OCI-LY1 (cell line): ENCODE results near the gene CCT2.

Experiments
- CTCF ChIP-seq: fragments of 200-600 bp; sonication (generic), shearing (Covaris generic); IDR thresholded peaks from 2 replicates; pipeline ENCODE4 v1.5.1; 2017; ENCODE audit warnings: mild to moderate bottlenecking, antibody characterized with exemption, low read length, moderate library complexity, mixed read lengths
- EZH2 ChIP-seq: fragments of 200-600 bp; sonication (generic), shearing (Covaris generic); IDR thresholded peaks from 2 replicates; pipeline ENCODE4 v1.8.0; 2017; ENCODE audit warnings: borderline replicate concordance, mixed run types, mild to moderate bottlenecking, antibody characterized with exemption, low read length, moderate library complexity, mixed read lengths

- TF ChIP-seq EZH2 (no peak), CTCF (no peak)
These were observed 38.4 kb upstream of the CCT2 start for GRCh38 chr12:69546693-69547438.
